Activated T-helper 1 cell treated with Interleukin-2 at 50 U/mL for 16 hours (primary cell): ENCODE results near the gene C1orf50.
"Not testable (repeated sequence)": the region's sequence is repeated elsewhere in the genome, so short reads cannot be mapped to it uniquely, and the experiment has no call there.

Experiments
- DNase-seq: peaks from one replicate; pipeline ENCODE4 v3.0.0-alpha.2; 2020; ENCODE audit warnings: low read depth

C1orf50 gene

GRCh38 chr1:42766741-42767509 lies at the start of gene C1orf50, which contains the start of gene P3H1:
Gene C1orf50 (plus strand): TSS chr1:42767249. CDS start chr1:42767312, 63 bp downstream.
Gene P3H1 (minus strand): TSS chr1:42767028. CDS start chr1:42766971, 57 bp downstream.
- peak; percentile 100 for DNase-seq

GRCh38 chr1:42720868-42721267 lies 46.2 kb upstream of the C1orf50 start:
- no peak for DNase-seq

GRCh38 chr1:42721926-42722325 lies 45.1 kb upstream of the C1orf50 start:
- DNase-seq = no peak

GRCh38 chr1:42722403-42722802 lies 44.6 kb upstream of the C1orf50 start:
- DNase-seq = not testable (repeated sequence)

GRCh38 chr1:42723511-42723910 lies 43.5 kb upstream of the C1orf50 start:
- no peak for DNase-seq

GRCh38 chr1:42725820-42726219 lies 41.2 kb upstream of the C1orf50 start:
- DNase-seq = not testable (repeated sequence)

GRCh38 chr1:42730002-42730401 lies 37.0 kb upstream of the C1orf50 start:
- DNase-seq = no peak

- no peak for DNase-seq
These were observed 36.1 kb upstream of the C1orf50 start for GRCh38 chr1:42730988-42731387.

GRCh38 chr1:42731585-42731984 lies 35.5 kb upstream of the C1orf50 start:
- DNase-seq = no peak

GRCh38 chr1:42732126-42732680 lies 34.8 kb upstream of the C1orf50 start:
- DNase-seq = no peak

GRCh38 chr1:42733415-42734200 lies 33.4 kb upstream of the C1orf50 start:
- DNase-seq = no peak

- no peak for DNase-seq
These were observed 32.6 kb upstream of the C1orf50 start for GRCh38 chr1:42734201-42735035.

- DNase-seq = no peak
These were observed 32.0 kb upstream of the C1orf50 start for GRCh38 chr1:42735056-42735455.

- DNase-seq = no peak
These were observed 31.5 kb upstream of the C1orf50 start for GRCh38 chr1:42735477-42736105.

GRCh38 chr1:42736152-42736551 lies 30.9 kb upstream of the C1orf50 start:
- DNase-seq = no peak

- no peak for DNase-seq
These were observed 30.4 kb upstream of the C1orf50 start for GRCh38 chr1:42736571-42737200.

GRCh38 chr1:42737257-42737656 lies 29.8 kb upstream of the C1orf50 start:
- DNase-seq = no peak

GRCh38 chr1:42737986-42738677 lies 28.9 kb upstream of the C1orf50 start:
- DNase-seq = no peak

GRCh38 chr1:42738678-42739226 lies 28.3 kb upstream of the C1orf50 start:
- DNase-seq = no peak
